Spleen (tissue), 11 donors: Measurements from ENCODE around the gene BCAR3. TPM values are rescaled to one million over a fixed set of nuclear protein-coding genes. Genes with fewer than 3 reads are reported as not detected.

Experiments
- DNase-seq: peaks from one replicate; pipeline ENCODE4 v3.0.0-alpha.2; 2020
- H3K27ac ChIP-seq, 8 donors: fragments of 200-600 bp; sonication (generic) in 7 of 8; 1 replicate in 4 of 8; 2 replicates in 4 of 8; pipeline versions ENCODE4 v1.5.0 to v1.8.0; 2016 to 2021; ENCODE audit warnings: inconsistent platforms in 4 of 8, mild to moderate bottlenecking in 4 of 8, moderate library complexity in 1 of 8
- H3K27me3 ChIP-seq, 7 donors: fragments of 200-600 bp; sonication (generic) in 6 of 7; replicated peaks in 1 of 7; 1 replicate in 4 of 7; 2 replicates in 3 of 7; pipeline versions ENCODE4 v1.5.0 to v1.8.0; 2016 to 2021; ENCODE audit warnings: inconsistent platforms in 3 of 7, mild to moderate bottlenecking in 1 of 7
- H3K36me3 ChIP-seq, 6 donors: fragments of 200-600 bp; sonication (generic) in 5 of 6; 1 replicate in 4 of 6; 2 replicates in 2 of 6; pipeline versions ENCODE4 v1.5.0 to v1.8.0; 2016 to 2021; ENCODE audit warnings: inconsistent platforms in 2 of 6
- H3K4me1 ChIP-seq, 6 donors: fragments of 200-600 bp; sonication (generic) in 5 of 6; 1 replicate in 3 of 6; 2 replicates in 3 of 6; pipeline versions ENCODE4 v1.5.0 to v1.8.0; 2016 to 2021; ENCODE audit warnings: inconsistent platforms in 3 of 6
- H3K4me3 ChIP-seq, 8 donors: fragments of 200-600 bp; sonication (generic) in 7 of 8; 1 replicate in 4 of 8; 2 replicates in 4 of 8; pipeline versions ENCODE4 v1.5.0 to v1.8.0; 2016 to 2021; ENCODE audit warnings: inconsistent platforms in 4 of 8, mild to moderate bottlenecking in 4 of 8, moderate library complexity in 2 of 8
- H3K9me3 ChIP-seq, 8 donors: fragments of 200-600 bp; sonication (generic) in 7 of 8; 1 replicate in 4 of 8; 2 replicates in 4 of 8; pipeline versions ENCODE4 v1.5.0 to v1.8.0; 2016 to 2021; ENCODE audit warnings: inconsistent platforms in 4 of 8
- POLR2A ChIP-seq, 3 donors: fragments of 450-650 bp; IDR thresholded peaks; one replicate each; pipeline ENCODE4 v1.5.1; 2017; ENCODE audit warnings: antibody characterized with exemption in 3 of 3, mild to moderate bottlenecking in 1 of 3
- POLR2AphosphoS5 ChIP-seq, 3 donors: sonication (generic); formaldehyde crosslinking; IDR thresholded peaks; one replicate each; pipeline ENCODE4 v1.5.1; 2017; ENCODE audit warnings: antibody characterized with exemption in 3 of 3
- WGBS, 5 donors: extraction: QIAGEN DNeasy Blood & Tissue Kit in 3 of 5; methylation state at CpG; one replicate each; pipeline versions ENCODE4 v1.1.5 to v1.1.7; 2013 to 2018; 5-methylcytosine and 5-hydroxymethylcytosine counted together
- intact Hi-C: fragments of 100-400 bp; cut with DNase I; formaldehyde crosslinking; loops from one replicate; pipeline ENCODE4 v1.15.0; 2023; ENCODE audit warnings: low total_unique reads
- polyA plus RNA-seq, 3 donors: library from polyadenylated mRNA; stranded (reverse); fragments of 200-250 nt; gene quantifications; one replicate each; pipeline ENCODE4 v1.2.1, GENCODE V29; 2013
- total RNA-seq, 7 donors: library from RNA; depleted of rRNA in 3 of 7; stranded (reverse); fragments of >200 nt in 3 of 7; fragmentation: NEBNext Ultra II Directional in 4 of 7; extraction: Animal tissue kit (Norgen Biotek cat#: 25700) in 4 of 7; gene quantifications; one replicate each; pipeline versions ENCODE4 v1.1.0 to v1.2.1, GENCODE V29; 2016 to 2021
- TF ChIP-seq, protein P1 (sequence below), 11 experiments: fragments of 200-600 bp in 7 of 11; fragments of 450-650 bp in 4 of 11; sonication (generic) in 4 of 11; IDR thresholded peaks in 8 of 11; conservative IDR thresholded peaks in 3 of 11; 1 replicate in 7 of 11; 2 replicates in 4 of 11; pipeline versions ENCODE4 v1.4.0 to v1.8.0; 2016 to 2021; ENCODE audit warnings: antibody characterized with exemption in 11 of 11, inconsistent platforms in 4 of 11, mild to moderate bottlenecking in 1 of 11
- donor health status: healthy with polysubstance abuse.
- donor health status: DM: no; HTN: no; CAD: no; lungs with moderate emphysema.
- donor health status: DM: no; HTN: no; CAD: no.
- donor health status: Bipolar disorder and iron deficiency.
- donor health status: healthy.
- donor health status: DM: no; HTN: no; CAD: no.
- donor health status: DM: yes; HTN: yes; CAD: no.

BCAR3 gene
- total and polyA plus RNA-seq, 10 donors: 3.5 to 18.0 (median 11.8) TPM

- H3K27ac ChIP-seq: no peak overlapping the region
These were observed 52.3 kb downstream of the BCAR3 start for GRCh38 chr1:93629101-93630059.

DNA sequence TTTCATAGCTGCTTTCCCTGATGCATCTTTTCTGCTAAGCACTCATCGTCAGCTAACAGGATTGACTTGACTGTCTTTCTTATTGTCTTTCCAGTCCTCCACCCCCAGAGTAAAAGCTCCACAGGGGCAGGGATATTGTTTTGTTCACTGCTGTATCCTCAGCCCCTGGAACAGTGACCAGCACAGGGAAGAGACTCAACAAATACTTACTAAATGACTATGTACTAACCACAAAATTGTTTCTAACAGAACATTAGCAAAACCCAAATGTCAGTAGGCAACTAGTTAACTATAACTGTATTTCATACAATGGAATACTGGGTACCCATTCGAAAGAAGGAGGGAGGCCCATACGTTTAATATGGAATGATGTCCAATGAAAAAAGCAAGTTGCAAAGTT lies 53.0 kb downstream of the BCAR3 start:
- H3K4me3 ChIP-seq: no peak overlapping the region
- H3K27me3 ChIP-seq: no peaks in the 10 kb centered on the region
- H3K4me1 ChIP-seq: peaks cover 0 to 22% (median 7%) of the 10 kb centered on the region in 6 donors
- H3K27ac ChIP-seq: no peak overlapping the region
- intact Hi-C loops: loop anchor here (10.0 kb wide), 1 partner anchor 194 kb away; no protein-coding TSS in a partner anchor
- WGBS, 5 donors: 82 to 96% (median 86%) methylated on average over 3 of the region's 3 CpGs
- no peak for DNase-seq
- TF ChIP-seq POLR2AphosphoS5 (IDR thresholded peaks at IDR 0.05): no peak
- TF ChIP-seq, protein P1, sequence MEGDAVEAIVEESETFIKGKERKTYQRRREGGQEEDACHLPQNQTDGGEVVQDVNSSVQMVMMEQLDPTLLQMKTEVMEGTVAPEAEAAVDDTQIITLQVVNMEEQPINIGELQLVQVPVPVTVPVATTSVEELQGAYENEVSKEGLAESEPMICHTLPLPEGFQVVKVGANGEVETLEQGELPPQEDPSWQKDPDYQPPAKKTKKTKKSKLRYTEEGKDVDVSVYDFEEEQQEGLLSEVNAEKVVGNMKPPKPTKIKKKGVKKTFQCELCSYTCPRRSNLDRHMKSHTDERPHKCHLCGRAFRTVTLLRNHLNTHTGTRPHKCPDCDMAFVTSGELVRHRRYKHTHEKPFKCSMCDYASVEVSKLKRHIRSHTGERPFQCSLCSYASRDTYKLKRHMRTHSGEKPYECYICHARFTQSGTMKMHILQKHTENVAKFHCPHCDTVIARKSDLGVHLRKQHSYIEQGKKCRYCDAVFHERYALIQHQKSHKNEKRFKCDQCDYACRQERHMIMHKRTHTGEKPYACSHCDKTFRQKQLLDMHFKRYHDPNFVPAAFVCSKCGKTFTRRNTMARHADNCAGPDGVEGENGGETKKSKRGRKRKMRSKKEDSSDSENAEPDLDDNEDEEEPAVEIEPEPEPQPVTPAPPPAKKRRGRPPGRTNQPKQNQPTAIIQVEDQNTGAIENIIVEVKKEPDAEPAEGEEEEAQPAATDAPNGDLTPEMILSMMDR (IDR thresholded peaks at IDR 0.05 in 8 of 11, conservative IDR thresholded peaks at IDR 0.05 in 3 of 11): no peak
- TF ChIP-seq POLR2A (IDR thresholded peaks at IDR 0.05): no peak
- no peaks in the 10 kb centered on the region for H3K9me3 ChIP-seq
- no peaks in the 10 kb centered on the region for H3K36me3 ChIP-seq

More at GRCh38 chr1:93629101-93630059, 52.3 kb downstream of the BCAR3 start:
- H3K9me3 ChIP-seq: no peaks in the 10 kb centered on the region
- intact Hi-C loops: loop anchor here (2.0 to 10.0 kb wide), 3 partner anchors 181 to 215 kb away; no protein-coding TSS in a partner anchor
- TF ChIP-seq POLR2AphosphoS5 (IDR thresholded peaks at IDR 0.05) (no peak), POLR2A (IDR thresholded peaks at IDR 0.05) (no peak)
- TF ChIP-seq, protein P1 (IDR thresholded peaks at IDR 0.05 in 8 of 11, conservative IDR thresholded peaks at IDR 0.05 in 3 of 11): peak; percentile 67 to 89 (median 82)
- WGBS, 5 donors: 51 to 68% (median 65%) methylated on average over 9 of the region's 9 CpGs
- DNase-seq: no peak
- peaks cover 0 to 22% (median 7%) of the 10 kb centered on the region in 6 donors for H3K4me1 ChIP-seq
- no peaks in the 10 kb centered on the region for H3K27me3 ChIP-seq
- no peak overlapping the region for H3K4me3 ChIP-seq
- no peaks in the 10 kb centered on the region for H3K36me3 ChIP-seq

GRCh38 chr1:93625582-93626327 lies 55.9 kb downstream of the BCAR3 start:
- H3K4me1 ChIP-seq: peaks cover 0 to 22% (median 7%) of the 10 kb centered on the region in 6 donors
- H3K36me3 ChIP-seq: no peaks in the 10 kb centered on the region
- no peaks in the 10 kb centered on the region for H3K27me3 ChIP-seq
- TF ChIP-seq POLR2AphosphoS5 (IDR thresholded peaks at IDR 0.05) (peak in 1 of 3 donors; percentile 44), POLR2A (IDR thresholded peaks at IDR 0.05) (no peak)
- H3K4me3 ChIP-seq: no peak overlapping the region
- 38 to 78% (median 66%) methylated on average over 3 of the region's 3 CpGs for WGBS, 5 donors
- H3K9me3 ChIP-seq: no peaks in the 10 kb centered on the region
- intact Hi-C loops: loop anchor here (10.0 kb wide), 1 partner anchor 191 kb away; no protein-coding TSS in a partner anchor
- no peak for DNase-seq
- H3K27ac ChIP-seq: no peak overlapping the region

GRCh38 chr1:93623875-93624274 lies 57.8 kb downstream of the BCAR3 start:
- H3K27me3 ChIP-seq: no peaks in the 10 kb centered on the region
- peaks cover 0 to 12% (median 4%) of the 10 kb centered on the region in 6 donors for H3K4me1 ChIP-seq
- no peaks in the 10 kb centered on the region for H3K9me3 ChIP-seq
- H3K36me3 ChIP-seq: no peaks in the 10 kb centered on the region
- TF ChIP-seq POLR2A (IDR thresholded peaks at IDR 0.05): no peak
- no peak for TF ChIP-seq POLR2AphosphoS5 (IDR thresholded peaks at IDR 0.05)
- TF ChIP-seq, protein P1 (IDR thresholded peaks at IDR 0.05 in 8 of 11, conservative IDR thresholded peaks at IDR 0.05 in 3 of 11): no peak
- intact Hi-C loops: loop anchor here (10.0 kb wide), 1 partner anchor 189 kb away; no protein-coding TSS in a partner anchor
- no peak overlapping the region for H3K27ac ChIP-seq
- no peak for DNase-seq
- no peak overlapping the region for H3K4me3 ChIP-seq
- 60 to 74% (median 64%) methylated on average over 1 of the region's 1 CpG for WGBS, 5 donors
